Suppressor macrophage treated with lipopolysaccharide for 1 hour (primary cell): ENCODE data around the gene MRPL17.

Source experiments
- DNase-seq, 3 donors: peaks; one replicate each; pipeline ENCODE4 v3.0.0-alpha.2; 2020 to 2022

The MRPL17 gene

DNA sequence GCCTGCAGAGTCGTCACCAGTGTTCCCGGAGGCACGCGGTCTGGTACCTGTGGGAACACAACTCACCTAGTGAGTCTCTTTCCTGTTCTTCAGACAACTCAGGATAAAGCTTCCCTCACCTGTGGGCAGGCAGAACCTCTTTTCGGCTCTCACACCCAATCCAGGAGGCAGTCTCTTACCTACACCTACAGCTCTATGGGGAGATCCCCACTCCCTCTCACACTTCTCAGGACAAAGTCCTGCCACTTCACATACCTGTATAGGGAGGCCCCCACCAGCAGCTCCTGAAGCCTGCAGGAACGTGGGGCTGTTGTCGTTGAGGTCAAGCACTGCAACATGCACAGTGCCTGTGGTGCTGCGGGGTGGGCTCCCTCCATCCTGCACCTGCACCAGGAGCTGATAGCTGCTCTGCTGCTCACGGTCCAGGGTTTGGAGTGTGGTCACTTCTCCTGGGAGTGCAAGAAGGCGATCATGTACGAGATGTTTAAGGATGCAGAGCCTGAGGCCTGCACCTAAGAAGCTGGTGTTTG lies 51.7 kb downstream of the MRPL17 start:
- no peak for DNase-seq

DNA sequence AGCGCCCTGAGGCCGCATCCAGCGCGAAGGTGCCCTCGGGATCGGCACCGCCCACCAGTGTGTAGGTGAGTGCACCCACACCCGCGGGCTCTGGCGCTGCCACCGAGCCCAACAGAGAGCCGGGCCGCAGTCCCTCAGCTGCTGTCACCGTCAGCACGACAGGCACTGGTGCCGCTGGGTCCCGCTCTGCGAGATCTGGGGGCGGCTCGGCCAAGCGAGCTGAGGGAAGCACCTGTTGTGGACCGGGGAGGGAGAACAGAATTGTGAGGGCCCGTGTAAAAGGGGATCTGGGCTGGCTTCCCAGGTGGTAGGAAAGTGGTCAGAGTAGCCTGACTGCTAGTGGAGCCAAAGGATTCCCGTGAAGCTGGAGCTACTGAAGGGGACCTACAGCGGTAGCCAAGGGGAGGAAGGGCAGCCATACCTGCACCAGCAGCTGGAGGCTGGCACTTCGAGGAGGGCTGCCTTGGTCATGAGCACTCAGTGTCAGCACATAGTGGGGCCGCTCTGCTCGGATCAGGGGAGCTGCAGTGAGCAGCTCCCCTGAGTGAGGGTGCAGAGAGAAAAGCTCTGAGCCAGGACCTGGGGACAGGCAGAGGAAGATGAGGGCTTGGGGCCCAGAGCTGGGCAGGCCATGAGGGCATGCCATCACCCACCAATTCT lies 52.4 kb downstream of the MRPL17 start:
- no peak for DNase-seq
